Erythroblast (primary cell): ENCODE results near the gene CREB5.

ENCODE experiments used
- DNase-seq, 2 experiments: peaks; one replicate each; lab custom pipeline; 2025; lab: John Stamatoyannopoulos, UW
- GATA1 ChIP-seq: IDR thresholded peaks from 2 replicates; pipeline ENCODE4 v1.6.1; 2011; ENCODE audit warnings: low read depth, mild to moderate bottlenecking, control low read depth, low read length, moderate library complexity
- POLR2A ChIP-seq: IDR thresholded peaks from 2 replicates; pipeline ENCODE4 v1.6.1; 2011; ENCODE audit warnings: mild to moderate bottlenecking, low read length

The CREB5 gene

DNA sequence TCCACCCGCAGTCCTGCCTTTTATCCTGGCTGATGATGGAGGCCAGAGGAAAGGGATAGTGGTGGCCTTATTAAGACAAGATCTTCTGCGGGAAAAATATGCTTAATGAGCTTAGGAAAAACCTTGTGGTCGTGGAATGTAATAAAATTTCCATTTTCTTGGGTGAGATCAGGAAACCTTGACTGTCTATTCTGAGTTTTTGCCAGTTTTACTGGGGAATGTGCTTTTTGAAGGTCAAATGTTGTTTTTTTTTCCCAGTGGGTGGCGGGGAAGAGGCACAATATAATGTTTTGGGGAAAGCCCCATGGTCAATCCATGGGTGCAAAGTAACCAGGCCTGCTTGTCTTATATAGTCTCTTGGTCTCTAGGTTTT is 118.5 kb downstream of the CREB5 start:
- no peak for TF ChIP-seq GATA1
- no peak for TF ChIP-seq POLR2A
- DNase-seq = no peak

DNA sequence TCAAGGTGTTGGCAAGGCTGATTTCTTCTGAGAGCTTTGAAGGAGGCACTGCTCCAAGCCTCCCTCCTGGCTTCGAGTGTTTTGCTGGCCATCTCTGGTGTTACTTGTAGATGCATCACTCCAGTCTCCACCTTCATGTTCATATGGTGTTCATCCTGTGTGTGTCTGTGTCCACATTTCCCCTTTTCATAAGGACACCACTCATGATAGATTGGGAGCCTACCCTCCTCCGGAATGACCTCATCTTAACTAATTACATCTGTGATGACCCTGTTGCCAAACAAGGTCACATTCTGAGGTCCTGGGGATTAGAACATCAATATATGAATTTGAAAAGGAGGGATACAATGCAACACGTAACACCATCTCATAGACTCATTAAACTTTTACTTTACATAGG is 119.0 kb downstream of the CREB5 start:
- no peak for TF ChIP-seq GATA1
- no peak for TF ChIP-seq POLR2A
- DNase-seq = no peak

DNA sequence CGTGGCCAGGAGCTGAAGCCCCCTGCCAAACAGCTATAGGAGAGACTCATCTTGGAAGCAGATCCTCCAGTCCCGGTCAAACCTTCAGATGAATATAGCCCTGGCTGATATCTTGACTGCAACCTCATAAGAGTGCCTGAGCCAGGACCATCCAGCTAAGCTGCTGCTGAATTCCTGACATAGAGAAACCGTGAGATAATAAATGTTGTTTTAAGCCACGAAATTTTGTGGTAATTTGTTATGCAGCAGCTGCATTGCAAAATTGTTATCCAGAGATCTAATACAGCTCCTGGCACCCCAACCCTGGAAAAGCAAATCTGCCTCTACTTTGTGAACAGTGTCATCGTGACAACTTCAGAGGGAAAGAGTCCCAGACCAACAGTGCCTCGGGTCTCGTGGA is 119.9 kb downstream of the CREB5 start:
- no peak for DNase-seq
- TF ChIP-seq GATA1 (no peak), POLR2A (no peak)

DNA sequence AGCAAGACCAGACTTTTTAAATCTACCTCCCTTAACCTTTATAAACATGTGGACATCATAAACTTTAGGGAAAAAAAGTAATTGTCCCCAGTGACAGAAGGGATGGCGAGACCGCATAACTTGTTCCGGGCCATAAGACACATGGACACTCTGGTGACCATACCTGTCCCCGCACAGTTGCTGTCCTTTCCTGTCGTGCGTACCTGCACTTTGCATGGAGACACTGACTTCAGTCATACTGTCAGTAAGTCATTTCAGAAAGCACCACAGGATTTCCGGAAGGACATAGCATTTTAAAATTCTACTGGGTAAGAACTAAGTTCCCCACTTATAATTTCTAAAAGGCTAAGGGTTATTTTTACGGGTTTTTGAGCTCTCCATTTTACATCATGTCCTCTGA is 120.9 kb downstream of the CREB5 start:
- TF ChIP-seq POLR2A (no peak), GATA1 (no peak)
- DNase-seq = no peak

DNA sequence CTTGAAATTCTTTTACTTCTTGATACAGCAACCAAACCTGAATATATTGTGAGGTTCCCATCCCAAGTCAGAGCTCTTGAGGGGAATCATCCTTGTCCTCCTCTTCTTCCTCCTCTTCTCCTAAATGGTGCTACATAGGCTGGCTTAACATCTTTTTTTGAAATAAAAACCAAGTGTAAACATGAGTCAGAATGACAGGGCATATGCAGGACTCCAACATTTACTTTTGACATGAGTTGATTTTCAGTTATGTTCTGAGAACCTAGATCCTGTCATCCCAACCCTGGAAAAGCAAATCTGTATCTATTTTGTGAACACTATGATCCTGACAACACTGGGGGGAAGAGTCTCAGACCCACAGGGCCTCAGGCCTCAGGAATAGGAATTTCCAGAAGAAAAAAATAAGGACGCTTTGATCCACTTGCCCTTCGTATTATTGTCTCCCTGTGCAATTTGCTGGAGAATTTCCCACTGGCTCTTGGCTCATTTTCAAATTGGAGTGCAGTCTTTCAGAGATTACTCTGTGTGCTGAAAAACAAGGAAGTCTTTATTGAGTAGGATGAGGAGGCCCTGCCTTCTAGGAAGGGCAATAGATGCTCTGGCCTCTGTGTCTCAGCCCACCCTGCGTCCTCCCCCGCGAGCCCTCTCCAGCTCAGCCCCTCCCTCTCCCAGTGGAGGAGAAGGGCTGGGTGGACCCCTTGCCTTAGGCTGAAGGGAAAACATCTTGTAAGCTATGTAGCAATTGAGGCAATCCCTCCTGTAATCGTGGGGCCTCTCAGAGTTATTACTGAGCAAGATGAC is 121.6 kb downstream of the CREB5 start:
- DNase-seq = no peak
- TF ChIP-seq GATA1 = no peak
- no peak for TF ChIP-seq POLR2A

DNA sequence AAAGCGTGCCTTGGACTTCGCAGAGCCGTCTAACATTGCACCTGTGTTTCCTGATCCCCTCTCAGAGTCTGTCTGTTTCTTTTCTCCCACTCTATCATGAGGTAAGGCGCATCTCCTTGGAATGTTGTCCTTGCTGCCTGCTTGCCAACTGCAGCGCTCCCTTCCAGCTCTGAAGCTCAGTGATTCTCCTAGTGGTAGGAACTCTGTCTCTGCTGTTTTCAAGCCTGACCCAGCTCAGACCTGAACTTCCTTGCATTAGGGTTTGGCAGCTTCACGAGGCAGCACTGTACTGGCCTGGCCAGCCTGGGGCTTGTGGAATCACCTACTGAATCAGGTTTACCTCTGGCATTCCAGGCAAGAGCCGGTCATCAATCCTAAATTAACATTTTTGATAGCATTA is 123.9 kb downstream of the CREB5 start:
- TF ChIP-seq GATA1 (no peak), POLR2A (no peak)
- DNase-seq = no peak

DNA sequence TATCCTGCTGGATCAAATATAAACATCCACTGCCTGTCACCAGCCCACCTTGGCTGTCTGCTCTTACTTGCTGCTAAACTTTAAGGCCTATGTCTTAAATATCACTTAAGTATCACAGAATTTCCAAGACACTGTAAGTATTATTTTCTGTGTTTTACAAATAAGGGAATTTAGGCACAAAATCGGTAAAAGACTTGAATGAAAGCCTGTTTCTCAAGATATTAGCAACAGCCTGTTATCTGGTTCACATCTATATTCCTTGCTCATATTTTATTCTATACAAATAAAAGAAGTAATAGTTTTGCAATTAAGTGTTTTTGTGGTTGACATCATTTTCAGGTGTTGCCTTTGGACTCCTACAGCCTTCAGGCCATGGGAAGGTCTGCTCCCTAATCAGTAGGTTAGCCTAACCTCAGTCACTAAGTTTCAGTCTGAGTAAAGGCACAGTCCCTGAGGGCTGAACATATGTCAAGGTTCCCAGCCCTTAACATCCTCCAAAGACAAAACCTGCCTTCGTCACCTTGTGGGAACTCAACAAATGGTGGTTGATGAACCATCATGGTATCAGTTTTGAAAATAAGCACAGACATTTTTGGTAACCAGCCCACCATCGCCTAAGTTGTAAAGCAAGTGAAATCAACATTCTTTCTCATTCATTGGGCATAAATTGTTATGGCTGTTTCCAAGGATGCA is 127.1 kb downstream of the CREB5 start:
- no peak for TF ChIP-seq GATA1
- TF ChIP-seq POLR2A = no peak
- no peak for DNase-seq

DNA sequence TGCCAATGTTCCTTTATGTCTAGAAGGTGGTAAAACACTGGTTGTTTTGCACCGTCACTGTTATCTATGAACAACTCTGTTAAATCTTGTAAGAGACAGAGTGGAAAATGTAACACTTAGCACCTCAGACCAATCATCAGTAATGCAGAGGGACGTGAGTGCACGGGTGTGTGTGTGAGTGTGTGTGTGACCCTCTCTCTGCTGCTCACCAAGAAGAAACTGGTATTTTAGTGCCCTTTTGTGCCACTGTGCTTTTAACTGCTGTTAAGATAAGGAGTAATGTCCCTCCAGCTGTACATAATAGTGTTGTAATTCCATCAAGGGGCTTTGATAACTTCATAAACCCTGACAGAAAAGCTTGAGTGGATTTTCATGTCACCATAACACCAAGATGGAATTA is 130.1 kb downstream of the CREB5 start:
- no peak for DNase-seq
- TF ChIP-seq GATA1 (no peak), POLR2A (no peak)

DNA sequence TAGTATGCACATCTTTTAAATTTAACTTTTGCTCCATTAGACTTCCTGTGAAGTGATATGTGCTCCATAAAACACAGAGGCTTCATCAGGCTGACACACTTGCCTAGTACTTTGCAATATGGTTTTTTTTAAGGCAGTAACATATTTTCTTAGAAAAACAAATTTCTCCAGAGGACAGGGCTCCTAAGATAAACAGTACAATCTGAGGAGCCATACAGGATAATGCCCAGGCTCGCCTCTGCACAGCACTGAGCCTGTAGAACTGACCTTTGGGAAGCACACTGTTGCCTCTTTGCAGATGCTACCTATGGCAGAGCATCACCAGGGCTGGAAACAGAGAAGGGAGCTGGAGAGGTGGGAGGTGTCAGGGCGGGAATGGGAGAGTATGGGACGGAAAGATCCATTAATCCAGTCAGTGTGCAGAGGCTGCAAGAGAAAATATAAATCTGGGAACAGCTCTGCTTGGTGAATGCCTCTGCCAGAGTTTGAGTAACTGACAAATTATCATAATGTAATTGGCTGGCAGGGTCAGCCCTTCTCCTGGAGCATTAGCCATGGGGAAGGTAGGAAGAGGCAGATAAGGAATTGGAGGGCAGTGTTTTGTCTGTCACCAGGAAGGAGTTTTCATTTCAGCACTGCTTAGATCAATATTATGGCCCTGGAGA is 132.3 kb downstream of the CREB5 start:
- no peak for DNase-seq
- TF ChIP-seq POLR2A = no peak
- TF ChIP-seq GATA1 = no peak

DNA sequence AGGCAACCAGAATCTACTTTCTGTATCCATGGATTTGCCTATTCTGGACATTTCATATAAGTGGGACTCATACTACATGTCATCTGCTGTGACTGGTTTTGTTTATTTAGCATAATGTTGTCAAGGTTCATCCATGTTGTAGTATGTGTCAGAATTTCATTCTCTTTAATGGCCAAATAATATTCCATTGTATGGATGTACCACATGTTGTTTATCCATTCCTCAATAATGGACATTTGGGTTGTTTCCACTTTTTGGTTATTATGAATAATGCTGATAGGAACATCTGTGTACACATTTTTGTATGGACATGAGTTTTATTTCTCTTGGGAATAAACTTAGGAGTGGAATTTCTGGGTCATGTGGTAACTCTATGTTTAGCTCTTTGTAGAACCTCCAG is 133.7 kb downstream of the CREB5 start:
- no peak for TF ChIP-seq POLR2A
- TF ChIP-seq GATA1 = no peak
- no peak for DNase-seq

DNA sequence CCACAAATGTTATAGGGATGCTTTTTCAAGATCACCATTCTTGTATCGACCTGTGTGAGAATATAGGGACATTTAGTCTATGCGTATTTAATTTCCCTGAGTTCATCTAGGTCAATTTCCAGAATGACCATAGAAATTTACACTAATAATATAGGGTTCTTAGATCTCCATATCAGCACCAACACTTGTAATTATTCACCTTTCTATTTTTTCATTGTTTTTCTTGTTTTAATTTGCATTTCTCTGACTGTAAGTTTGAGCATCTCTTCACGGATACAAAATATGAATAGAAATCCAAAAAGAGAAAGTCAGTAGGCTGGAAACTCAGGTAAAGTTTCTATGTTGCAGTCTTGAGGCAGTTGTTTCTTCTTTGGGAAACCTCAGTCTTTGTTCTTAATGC is 134.8 kb downstream of the CREB5 start:
- no peak for DNase-seq
- TF ChIP-seq GATA1 (no peak), POLR2A (no peak)

DNA sequence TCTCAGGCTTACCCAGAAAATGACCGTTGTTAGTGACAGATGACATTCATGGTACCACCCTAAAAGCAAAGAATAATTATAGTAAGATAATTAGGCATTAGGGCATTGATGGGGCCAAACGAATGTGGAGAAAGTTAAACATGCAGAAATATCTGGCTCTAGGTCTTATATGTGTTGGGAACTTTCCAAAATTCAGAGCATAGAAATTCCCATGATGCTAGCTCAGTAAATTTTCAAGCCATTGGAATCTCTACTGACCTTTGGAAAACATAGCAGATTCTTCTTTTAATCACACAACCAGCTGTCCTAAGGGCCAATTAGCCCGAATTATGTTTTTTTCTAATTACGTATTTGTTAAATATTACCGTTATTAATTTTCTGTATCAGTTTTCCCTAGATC is 136.1 kb downstream of the CREB5 start:
- DNase-seq = no peak
- TF ChIP-seq GATA1 = no peak
- TF ChIP-seq POLR2A = no peak

DNA sequence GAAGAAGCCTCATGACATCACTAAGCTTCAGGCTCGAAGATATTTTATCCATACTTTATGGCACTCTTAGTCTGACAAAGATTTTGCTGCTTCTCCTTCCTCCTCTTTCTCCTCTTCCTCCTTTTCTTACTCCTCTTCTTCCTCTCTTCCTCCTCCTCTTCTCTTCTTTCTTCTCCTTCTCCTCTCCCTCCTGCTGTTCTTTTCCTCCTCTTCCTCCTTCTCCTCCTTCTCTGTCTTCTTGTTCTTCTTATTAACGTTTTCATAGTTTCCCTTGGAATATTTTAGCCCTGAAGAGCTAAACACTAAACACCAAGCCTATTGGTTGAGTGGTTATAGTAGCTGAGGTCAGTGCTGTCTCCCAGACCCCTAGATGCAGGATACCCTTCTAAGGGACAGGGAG is 137.7 kb downstream of the CREB5 start:
- DNase-seq = no peak
- no peak for TF ChIP-seq GATA1
- TF ChIP-seq POLR2A = no peak

DNA sequence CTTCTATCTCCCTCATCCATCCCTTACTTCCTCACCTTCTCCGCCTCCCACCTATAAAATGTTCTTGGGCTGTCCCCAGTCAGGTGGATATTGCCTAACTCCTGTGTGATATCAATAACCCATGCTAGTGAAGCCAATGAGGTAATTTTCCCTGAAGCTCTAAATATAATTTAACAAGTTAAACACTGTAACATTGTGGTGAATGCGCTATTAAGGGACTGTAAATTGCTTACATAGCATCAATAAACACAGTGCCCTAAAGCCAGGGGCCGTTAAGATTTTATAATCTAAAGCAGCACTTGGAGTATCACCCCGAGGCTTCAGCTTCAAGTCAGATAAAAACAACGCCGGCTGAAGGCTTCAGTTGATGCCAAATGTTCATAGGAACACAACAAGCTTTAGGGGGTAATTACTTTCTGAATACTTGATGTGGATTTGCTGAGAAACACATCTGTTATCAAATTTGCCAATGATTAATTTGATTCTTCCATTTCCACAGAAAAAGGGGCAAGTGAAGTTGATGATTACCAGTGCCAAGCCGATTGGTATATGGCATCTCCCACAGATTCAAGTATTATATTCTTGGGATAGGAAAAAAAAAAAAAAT is 138.4 kb downstream of the CREB5 start:
- DNase-seq = no peak
- TF ChIP-seq GATA1 (no peak), POLR2A (no peak)
